LNCaP clone FGC (cell line): ENCODE data around the gene CHP2.
"Not testable (repeated sequence)": the region's sequence is repeated elsewhere in the genome, so short reads cannot be mapped to it uniquely, and the experiment has no call there.

Source experiments
- DNase-seq: peaks from one replicate; pipeline ENCODE4 v3.0.0-alpha.2; 2011; ENCODE audit warnings: low read depth
- H3K4me3 ChIP-seq: 2 replicates; pipeline ENCODE4 v1.5.1; 2011; ENCODE audit warnings: mild to moderate bottlenecking, low read depth, low read length, control low read depth
- CTCF ChIP-seq: IDR thresholded peaks from 2 replicates; pipeline ENCODE4 v1.5.1; 2012; ENCODE audit warnings: mild to moderate bottlenecking; ENCODE audit not compliant: control insufficient read depth, insufficient read depth; ENCODE audit errors: extremely low read depth

CHP2 gene

GRCh38 chr16:23711785-23712184 is 43.0 kb upstream of the CHP2 start:
- DNase-seq: no peak
- no peak overlapping the region for H3K4me3 ChIP-seq

GRCh38 chr16:23712976-23713375 is 41.9 kb upstream of the CHP2 start, which contains the start of gene ERN2:
Gene ERN2, minus strand, starts transcription at chr16:23713222. Its CDS starts 35 bp downstream, at chr16:23713187.
- DNase-seq: no peak
- TF ChIP-seq CTCF: no peak
- no peak within 1 kb of the TSS for H3K4me3 ChIP-seq

More at GRCh38 chr16:23711785-23712184, 43.0 kb upstream of the CHP2 start:
- TF ChIP-seq CTCF: no peak

GRCh38 chr16:23716484-23716883 is 38.3 kb upstream of the CHP2 start:
- TF ChIP-seq CTCF: no peak
- no peak overlapping the region for H3K4me3 ChIP-seq
- DNase-seq: no peak

- H3K4me3 ChIP-seq, DNase-seq: not testable (repeated sequence)
Measured at GRCh38 chr16:23722613-23723240, 32.1 kb upstream of the CHP2 start.

GRCh38 chr16:23724096-23724784 is 30.6 kb upstream of the CHP2 start:
- no peak for TF ChIP-seq CTCF
- no peak overlapping the region for H3K4me3 ChIP-seq
- DNase-seq: no peak

- no peak for TF ChIP-seq CTCF
- no peak for DNase-seq
- no peak overlapping the region for H3K4me3 ChIP-seq
Measured at GRCh38 chr16:23724785-23725131, 30.1 kb upstream of the CHP2 start.

- no peak for TF ChIP-seq CTCF
- no peak for DNase-seq
- no peak overlapping the region for H3K4me3 ChIP-seq
Measured at GRCh38 chr16:23726710-23727109, 28.1 kb upstream of the CHP2 start.
